HEK293 (cell line): ENCODE data around the gene MUC20.

Experiments
- CTCF ChIA-PET: fragments of 350-600 bp; formaldehyde crosslinking; extraction: SDS; loops from one replicate; lab custom pipeline; 2021; ENCODE audit warnings: antibody characterized with exemption; lab: Yijun Ruan, JAX
- POLR2A ChIA-PET: fragments of 300-600 bp; formaldehyde crosslinking; extraction: SDS; loops from one replicate; lab custom pipeline; 2020; ENCODE audit warnings: antibody characterized with exemption, inconsistent platforms; lab: Yijun Ruan, JAX
- H3K27ac ChIP-seq: fragments of 200-500 bp; sonication (Bioruptor generic); 2 replicates; pipeline ENCODE4 v1.5.1; 2014; ENCODE audit warnings: low read depth, low read length, control low read depth, inconsistent platforms; ENCODE audit errors: extremely low read depth
- H3K36me3 ChIP-seq, 2 experiments: fragments of 200-500 bp in 1 of 2; sonication (Bioruptor generic) in 1 of 2; 1 replicate in 1 of 2; 2 replicates in 1 of 2; pipeline ENCODE4 v1.5.1; 2014 to 2017; ENCODE audit warnings: inconsistent platforms in 2 of 2, low read length in 2 of 2; ENCODE audit not compliant: control insufficient read depth in 2 of 2, insufficient read depth in 1 of 2
- H3K4me1 ChIP-seq: fragments of 200-500 bp; sonication (Bioruptor generic); 2 replicates; pipeline ENCODE4 v1.5.1; 2014; ENCODE audit warnings: mild to moderate bottlenecking, low read length, inconsistent platforms; ENCODE audit not compliant: control insufficient read depth, insufficient read depth
- H3K4me3 ChIP-seq: 2 replicates; pipeline ENCODE4 v1.5.1; 2011; ENCODE audit warnings: low read depth, mild to moderate bottlenecking, control low read depth, low read length, moderate library complexity
- H3K9me3 ChIP-seq: fragments of 200-500 bp; sonication (Bioruptor generic); 2 replicates; pipeline ENCODE4 v1.5.1; 2014; ENCODE audit warnings: low read depth, low read length, inconsistent platforms; ENCODE audit not compliant: control insufficient read depth, insufficient read depth
- GLIS1 ChIP-seq: fragments of 450-650 bp; formaldehyde crosslinking; IDR thresholded peaks from 2 replicates; pipeline ENCODE4 v1.5.1; 2016; ENCODE audit warnings: missing biosample characterization, missing genetic modification characterization
- IKZF3 ChIP-seq: fragments of 450-650 bp; IDR thresholded peaks from 2 replicates; pipeline ENCODE4 v1.5.0; 2018; ENCODE audit warnings: missing biosample characterization, mild to moderate bottlenecking, missing genetic modification characterization, moderate library complexity
- MEIS1 ChIP-seq: sonication (generic); formaldehyde crosslinking; IDR thresholded peaks from 2 replicates; pipeline ENCODE4 v1.8.1; 2022; ENCODE audit warnings: missing genetic modification reagents, mild to moderate bottlenecking, borderline replicate concordance
- MYNN ChIP-seq: fragments of 450-650 bp; formaldehyde crosslinking; IDR thresholded peaks from 2 replicates; pipeline ENCODE4 v1.5.1; 2016; ENCODE audit warnings: missing biosample characterization, missing genetic modification characterization, borderline replicate concordance
- PRDM1 ChIP-seq: fragments of 450-650 bp; formaldehyde crosslinking; IDR thresholded peaks from 2 replicates; pipeline ENCODE4; 2016; ENCODE audit warnings: missing biosample characterization, missing genetic modification characterization
- PRDM4 ChIP-seq: fragments of 450-650 bp; formaldehyde crosslinking; IDR thresholded peaks from 2 replicates; pipeline ENCODE4 v1.5.1; 2017; ENCODE audit warnings: missing biosample characterization, missing genetic modification characterization
- SCRT1 ChIP-seq: fragments of 450-650 bp; formaldehyde crosslinking; IDR thresholded peaks from 2 replicates; pipeline ENCODE4 v1.5.1; 2016; ENCODE audit warnings: missing biosample characterization, missing genetic modification characterization, borderline replicate concordance
- ZBTB48 ChIP-seq: fragments of 450-650 bp; formaldehyde crosslinking; IDR thresholded peaks from 2 replicates; pipeline ENCODE4 v1.5.1; 2016; ENCODE audit warnings: missing biosample characterization, missing genetic modification characterization
- ZBTB8A ChIP-seq: fragments of 450-650 bp; formaldehyde crosslinking; IDR thresholded peaks from 2 replicates; pipeline ENCODE4 v1.5.1; 2016; ENCODE audit warnings: missing biosample characterization, missing genetic modification characterization
- ZIC2 ChIP-seq: fragments of 450-650 bp; formaldehyde crosslinking; IDR thresholded peaks from 2 replicates; pipeline ENCODE4 v1.5.1; 2016; ENCODE audit warnings: missing biosample characterization, missing genetic modification characterization
- ZNF132 ChIP-seq: fragments of 450-650 bp; formaldehyde crosslinking; IDR thresholded peaks from 2 replicates; pipeline ENCODE4 v1.5.1; 2017; ENCODE audit warnings: missing biosample characterization, missing genetic modification characterization, borderline replicate concordance
- ZNF18 ChIP-seq: fragments of 450-650 bp; formaldehyde crosslinking; IDR thresholded peaks from 2 replicates; pipeline ENCODE4 v1.5.1; 2016; ENCODE audit warnings: missing biosample characterization, missing genetic modification characterization
- ZNF221 ChIP-seq: fragments of 450-650 bp; formaldehyde crosslinking; IDR thresholded peaks from 2 replicates; pipeline ENCODE4 v1.5.1; 2017; ENCODE audit warnings: missing biosample characterization, missing genetic modification characterization, borderline replicate concordance
- ZNF266 ChIP-seq: fragments of 450-650 bp; formaldehyde crosslinking; IDR thresholded peaks from 2 replicates; pipeline ENCODE4 v1.5.1; 2016; ENCODE audit warnings: missing biosample characterization, missing genetic modification characterization, low read depth
- ZNF274 ChIP-seq, 2 experiments: fragments of 200-500 bp in 1 of 2; fragments of 450-650 bp in 1 of 2; sonication (Bioruptor generic) in 1 of 2; formaldehyde crosslinking in 1 of 2; IDR thresholded peaks; 2 replicates each; pipeline versions ENCODE4 v1.5.1 to v1.6.1; 2014 to 2016; ENCODE audit warnings: borderline replicate concordance in 1 of 2, inconsistent platforms in 1 of 2, low read length in 1 of 2, missing biosample characterization in 1 of 2, missing genetic modification characterization in 1 of 2
- ZNF280D ChIP-seq: fragments of 450-650 bp; formaldehyde crosslinking; IDR thresholded peaks from 2 replicates; pipeline ENCODE4 v1.5.1; 2016; ENCODE audit warnings: missing biosample characterization, missing genetic modification characterization
- ZNF341 ChIP-seq: fragments of 450-650 bp; formaldehyde crosslinking; IDR thresholded peaks from 2 replicates; pipeline ENCODE4; 2016; ENCODE audit warnings: low read depth, missing biosample characterization, missing genetic modification characterization
- ZNF580 ChIP-seq: fragments of 450-650 bp; formaldehyde crosslinking; IDR thresholded peaks from 2 replicates; pipeline ENCODE4 v1.5.1; 2016; ENCODE audit warnings: missing biosample characterization, missing genetic modification characterization
- ZNF621 ChIP-seq: fragments of 450-650 bp; formaldehyde crosslinking; IDR thresholded peaks from 2 replicates; pipeline ENCODE4 v1.5.1; 2017; ENCODE audit warnings: missing biosample characterization, missing genetic modification characterization
- ZSCAN16 ChIP-seq: fragments of 450-650 bp; formaldehyde crosslinking; IDR thresholded peaks from 2 replicates; pipeline ENCODE4 v1.5.1; 2016; ENCODE audit warnings: missing biosample characterization, missing genetic modification characterization

MUC20 gene

GRCh38 chr3:195752066-195752465 lies 31.3 kb downstream of the MUC20 start:
- Histone ChIP-seq H3K27ac (no peak overlapping the region), H3K36me3 (no peaks in the 10 kb centered on the region), H3K4me1 (no peaks in the 10 kb centered on the region), H3K9me3 (no peaks in the 10 kb centered on the region)
- POLR2A ChIA-PET, result no interaction called here
- CTCF ChIA-PET, result interaction anchor here (0.6 kb wide), 1 partner anchor 35 kb away, joined by 5 read pairs; no protein-coding TSS in a partner anchor
- TF ChIP-seq ZNF18 (tag by site-specific recombination) (no peak), ZNF132 (tag by site-specific recombination) (no peak), ZNF280D (tag by site-specific recombination) (no peak), ZNF266 (no peak), MYNN (tag by site-specific recombination) (no peak), ZNF274 (IDR thresholded peaks at IDR 0.05; ENCODE audit: low read length) (no peak), ZNF274 (tag by site-specific recombination; IDR thresholded peaks at IDR 0.05; ENCODE audit: borderline replicate concordance) (no peak), PRDM4 (no peak), MEIS1 (CRISPR knock-in tag) (no peak), ZNF580 (tag by site-specific recombination) (no peak), ZBTB8A (no peak), ZNF341 (tag by site-specific recombination) (no peak), GLIS1 (tag by site-specific recombination) (no peak), ZBTB48 (no peak), ZIC2 (tag by site-specific recombination) (no peak), PRDM1 (tag by site-specific recombination) (no peak), ZSCAN16 (tag by site-specific recombination) (no peak), IKZF3 (tag by site-specific recombination) (no peak), SCRT1 (tag by site-specific recombination) (no peak), ZNF221 (no peak), ZNF621 (no peak)
- TF ChIP-seq, all 188 proteins: peak for 0
- no peak overlapping the region for H3K4me3 ChIP-seq
